GM12873 (cell line): ENCODE measurements around the gene NOS1AP.

Experiments used
- CTCF ChIP-seq: IDR thresholded peaks from 2 replicates; pipeline ENCODE4 v1.5.1; 2012; ENCODE audit warnings: low read depth, mild to moderate bottlenecking, moderate library complexity, low read length, control low read depth; ENCODE audit not compliant: insufficient read depth; ENCODE audit errors: missing control alignments

Gene NOS1AP

GRCh38 chr1:162038624-162039023 lies 30.9 kb upstream of the NOS1AP start:
- no peak for TF ChIP-seq CTCF

DNA sequence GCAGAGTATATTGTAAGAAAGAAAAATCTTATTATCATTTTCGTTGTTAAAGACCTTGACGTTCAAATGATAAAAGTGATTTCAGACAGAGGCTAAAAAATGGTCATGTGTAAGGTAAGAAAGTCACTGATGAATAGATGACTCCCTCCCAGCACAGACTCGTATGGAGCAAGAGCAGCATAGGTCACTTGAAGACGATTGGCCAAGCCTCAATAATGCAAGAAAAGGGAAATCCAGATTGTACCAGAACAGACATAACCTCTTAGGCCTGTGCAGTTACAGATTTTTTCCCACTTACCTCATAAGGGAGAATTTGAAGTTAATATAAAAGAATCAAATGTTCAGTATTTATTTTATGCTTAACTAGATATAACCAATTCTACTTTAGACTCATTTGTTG lies 29.5 kb upstream of the NOS1AP start:
- TF ChIP-seq CTCF = no peak

DNA sequence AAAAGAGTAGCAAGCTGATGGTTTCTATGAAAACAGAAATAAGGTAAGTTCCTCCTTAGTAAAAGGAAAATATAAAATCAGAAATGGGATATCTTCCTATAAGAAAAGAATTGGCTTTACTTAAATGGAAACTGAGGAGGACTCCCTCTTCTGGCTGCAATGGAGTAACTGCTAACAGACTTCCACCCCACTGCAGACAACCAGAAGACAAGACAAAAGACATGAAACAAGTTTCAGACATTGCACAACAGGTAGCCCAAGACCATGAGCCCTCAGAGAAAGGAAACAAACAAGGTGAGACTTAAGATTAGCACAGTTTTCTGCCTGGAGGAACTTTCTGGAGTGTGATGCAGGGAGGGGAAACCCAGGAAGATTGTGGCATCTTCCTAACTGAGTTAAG lies 28.8 kb upstream of the NOS1AP start:
- TF ChIP-seq CTCF = peak; percentile 43

- no peak for TF ChIP-seq CTCF
These were observed 27.1 kb upstream of the NOS1AP start for GRCh38 chr1:162042361-162042760.

DNA sequence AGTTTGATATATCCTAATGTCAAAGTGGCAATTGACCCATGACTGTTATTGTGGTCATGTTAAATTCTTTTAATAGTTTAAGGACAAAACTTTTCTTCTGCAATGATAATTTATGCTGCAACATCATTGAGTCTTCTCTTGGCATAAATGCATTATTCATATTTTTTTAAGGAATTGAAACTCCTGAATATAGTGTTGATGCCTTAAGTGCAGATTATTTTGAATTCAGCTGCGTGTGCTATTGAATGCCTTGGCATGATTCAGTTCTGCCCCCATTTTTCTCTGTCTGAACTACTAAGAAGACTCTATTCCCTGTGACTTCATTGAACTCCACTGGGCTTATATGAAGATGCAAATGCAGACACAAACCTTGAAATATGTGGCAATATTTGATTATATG lies 22.6 kb upstream of the NOS1AP start:
- TF ChIP-seq CTCF = no peak

DNA sequence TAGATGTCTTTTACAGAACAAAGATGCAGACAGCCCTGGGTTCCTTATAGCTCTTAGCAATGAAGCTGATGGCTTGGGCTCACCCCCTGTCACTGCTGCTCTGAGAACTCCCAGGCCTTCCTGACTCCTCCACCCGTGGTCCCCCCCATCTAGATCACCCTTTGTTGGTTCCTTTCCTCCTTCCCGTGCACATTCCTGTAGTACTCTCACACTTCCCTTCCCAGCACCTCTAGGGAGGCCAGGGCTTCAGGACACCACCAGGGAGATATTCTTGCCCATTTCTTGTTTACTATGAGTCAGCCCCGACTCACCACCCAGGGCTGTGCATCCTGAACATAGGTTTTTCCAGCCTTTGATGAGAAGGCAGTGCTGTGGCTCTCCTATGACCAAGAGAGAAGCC lies 14.4 kb upstream of the NOS1AP start:
- TF ChIP-seq CTCF = no peak

DNA sequence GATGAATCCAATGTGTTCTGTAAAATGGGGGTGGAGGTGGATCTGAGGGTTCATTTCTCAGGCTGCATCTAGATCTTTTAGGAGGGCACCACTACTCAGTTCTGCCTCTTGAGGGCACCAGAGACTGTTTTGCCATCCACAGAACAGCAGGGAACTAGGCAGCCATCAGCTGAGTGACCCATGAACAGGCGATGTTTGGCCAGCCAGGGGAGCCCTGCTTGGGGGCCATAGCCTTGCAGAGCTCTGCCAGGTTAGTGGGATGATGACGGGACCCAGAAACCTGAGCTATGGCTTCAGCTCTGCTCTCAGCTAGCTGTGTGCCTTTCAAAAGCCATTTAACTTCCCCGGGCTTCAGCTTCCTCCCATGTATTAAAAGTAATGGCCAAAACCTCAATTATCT lies 13.4 kb upstream of the NOS1AP start:
- peak; percentile 89 for TF ChIP-seq CTCF

DNA sequence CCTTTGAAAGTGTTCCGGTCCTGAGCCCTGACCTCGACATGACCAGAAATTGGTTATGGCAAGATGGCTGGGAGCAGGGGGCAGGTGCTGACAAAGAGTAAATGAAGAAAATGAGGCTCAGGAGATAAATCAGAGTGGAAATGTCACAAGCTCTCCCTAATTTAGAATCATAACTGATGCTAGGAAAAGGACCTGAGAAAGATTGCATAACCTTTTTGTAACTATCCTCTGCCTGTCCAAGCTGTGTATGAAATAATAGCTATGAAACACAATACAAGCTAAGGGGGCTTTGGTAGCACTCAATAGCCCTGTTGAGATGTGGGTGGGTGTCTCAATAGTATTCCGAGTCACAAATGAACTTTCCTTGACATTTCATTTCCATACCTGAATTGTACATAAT lies 12.9 kb upstream of the NOS1AP start:
- TF ChIP-seq CTCF = no peak
